ENCODE measurements around the gene ASPSCR1. TPM values are rescaled to one million over a fixed set of nuclear protein-coding genes. Genes with fewer than 3 reads are reported as not detected.

The ASPSCR1 gene
- total and polyA plus RNA-seq, 2 of the 8 experiments (the other 6 are each of a cell fraction or from before 2014, with no cell fraction given): 33.3 to 43.7 TPM

GRCh38 chr17:81998212-81998611, 20.8 kb downstream of the ASPSCR1 start:
- POLR2A ChIA-PET (ENCODE audit: partially characterized antibody): interaction anchor here (1.7 kb wide), 1 partner anchor 15 kb away, joined by 4 read pairs; no protein-coding TSS in a partner anchor
- WGBS, 2 experiments (ENCODE audit: extremely low coverage in 1 of 2, insufficient coverage in 1 of 2, insufficient read length in 1 of 2, insufficient replicate concordance in 2 of 2, low coverage in 1 of 2, low lambda C conversion rate in 2 of 2, missing lambda C conversion rate in 1 of 2): 92% methylated on average over 7 of the region's 7 CpGs; no CpG with 5 or more reads in 1 of the 2 experiments

More at GRCh38 chr17:81998212-81998611, 20.8 kb downstream of the ASPSCR1 start:
- H3K4ac ChIP-seq (replicated peaks; ENCODE audit: insufficient read length, low read depth, low read length): no peak overlapping the region
- H4K8ac ChIP-seq (ENCODE audit: extremely low read depth, insufficient read depth, low read length): no peak overlapping the region
- no peak overlapping the region for H3K56ac ChIP-seq (replicated peaks; ENCODE audit: insufficient read length, low read depth, low read length)
- H2BK15ac ChIP-seq (ENCODE audit: low read length): no peak overlapping the region
- no peak overlapping the region for H3K4me2 ChIP-seq (ENCODE audit: insufficient read depth in 1 of 2, low read depth in 2 of 2, low read length in 2 of 2)
- H3K23ac ChIP-seq (ENCODE audit: insufficient read length): no peak overlapping the region
- H3K9ac ChIP-seq (replicated peaks in 1 of 4; ENCODE audit: extremely low read depth in 1 of 4, low read depth in 3 of 4, low read length in 3 of 4): no peak overlapping the region
- peaks cover 0 to 10% (median 8%) of the 10 kb centered on the region in 4 experiments; a peak in 5 of 7 replicates for H3K4me1 ChIP-seq (replicated peaks in 1 of 4; ENCODE audit: control insufficient read depth in 3 of 4, insufficient read depth in 4 of 4, low read length in 3 of 4)
- no peak overlapping the region for H2AFZ ChIP-seq (ENCODE audit: low read length)
- H3K36me3 ChIP-seq (ENCODE audit: control insufficient read depth in 2 of 4, insufficient read depth in 4 of 4, low read length in 3 of 4): no peaks in the 10 kb centered on the region
- no peak overlapping the region for H2AK5ac ChIP-seq (ENCODE audit: low read depth, low read length)
- no peak overlapping the region for H3K27ac ChIP-seq (ENCODE audit: low read depth, low read length)
- no peaks in the 10 kb centered on the region for H3K79me2 ChIP-seq (ENCODE audit: control insufficient read depth in 1 of 2, insufficient read depth in 2 of 2, low read length in 2 of 2)
- CTCF ChIA-PET (ENCODE audit: partially characterized antibody): interaction anchor here (0.7 to 1.7 kb wide), 4 partner anchors 9 to 36 kb away, joined by 3 to 8 read pairs (median 4); no protein-coding TSS in a partner anchor
- no peak overlapping the region for H4K91ac ChIP-seq (replicated peaks; ENCODE audit: insufficient read length, low read length)
- H3K18ac ChIP-seq (ENCODE audit: extremely low read depth, low read length): no peak overlapping the region
- H2BK20ac ChIP-seq (ENCODE audit: low read length): no peak overlapping the region
- peaks cover 3% of the 10 kb centered on the region; the same call in 1 of the 2 replicates for H3K79me1 ChIP-seq (ENCODE audit: low read depth, low read length)
- FAIRE-seq (no peak), DNase-seq (ENCODE audit: low read depth in 1 of 2, low spot score in 2 of 2) (no peak)
- no peaks in the 10 kb centered on the region for H3K27me3 ChIP-seq (replicated peaks in 1 of 4; ENCODE audit: control insufficient read depth in 3 of 4, extremely low read depth in 1 of 4, insufficient read depth in 3 of 4, low read length in 3 of 4)
- H4K20me1 ChIP-seq (replicated peaks in 1 of 2; ENCODE audit: control insufficient read depth in 1 of 2, insufficient read depth in 2 of 2, low read length in 2 of 2): peaks cover 0 to 10% of the 10 kb centered on the region in 2 experiments
- no peak overlapping the region for H3K14ac ChIP-seq (ENCODE audit: insufficient read length)
- no peak overlapping the region for H2BK12ac ChIP-seq (ENCODE audit: low read depth, low read length)
- TF ChIP-seq ATF2 (IDR thresholded peaks at IDR 0.05; ENCODE audit: low read length) (no peak), SP2 (IDR thresholded peaks at IDR 0.05; ENCODE audit: low read length) (no peak), FOSL1 (IDR thresholded peaks at IDR 0.05; ENCODE audit: insufficient read depth, low read depth, low read length) (no peak), HDAC6 (IDR thresholded peaks at IDR 0.05; ENCODE audit: low read depth, low read length) (no peak), GTF2F1 (IDR thresholded peaks at IDR 0.05; ENCODE audit: borderline replicate concordance, low read depth, low read length) (no peak), SIRT6 (IDR thresholded peaks at IDR 0.05; ENCODE audit: low read length) (no peak), JUN (IDR thresholded peaks at IDR 0.05; ENCODE audit: low read depth, low read length) (no peak), NRF1 (IDR thresholded peaks at IDR 0.05; ENCODE audit: low read depth, low read length) (no peak), TBP (IDR thresholded peaks at IDR 0.05; ENCODE audit: low read depth, low read length) (no peak)
- no peaks in the 10 kb centered on the region for H3K9me3 ChIP-seq (ENCODE audit: insufficient read depth in 2 of 2, low read depth in 1 of 2, low read length in 1 of 2)
- H4K5ac ChIP-seq (ENCODE audit: insufficient read length, low read depth, low read length): no peak overlapping the region
- no peak overlapping the region for H2BK120ac ChIP-seq (replicated peaks; ENCODE audit: low read depth, low read length)
- no peaks in the 10 kb centered on the region for H3K23me2 ChIP-seq (ENCODE audit: low read depth, low read length)
- no peak overlapping the region for H3K4me3 ChIP-seq (ENCODE audit: extremely low read depth in 1 of 4, insufficient read depth in 2 of 4, low read depth in 3 of 4, low read length in 4 of 4)
- no peak overlapping the region for H2BK5ac ChIP-seq (ENCODE audit: low read depth, low read length)
